Neural cell (in vitro differentiated cells): ENCODE measurements around the gene MCM3AP.

Experiments used
- CTCF ChIP-seq: fragments of 450-650 bp; IDR thresholded peaks from 2 replicates; pipeline ENCODE4 v1.5.1; 2014; ENCODE audit warnings: antibody characterized with exemption, mild to moderate bottlenecking, moderate library complexity; ENCODE audit not compliant: poor library complexity, severe bottlenecking
- EP300 ChIP-seq: fragments of 450-650 bp; conservative IDR thresholded peaks from 2 replicates; pipeline ENCODE4 v1.6.1; 2014; ENCODE audit warnings: antibody characterized with exemption, mild to moderate bottlenecking, moderate library complexity; ENCODE audit not compliant: poor library complexity, severe bottlenecking
- EZH2 ChIP-seq: fragments of 200-600, 300-800 bp; shearing (Covaris generic), sonication (generic); IDR thresholded peaks from 2 replicates; pipeline ENCODE4 v1.6.1; 2014; ENCODE audit warnings: antibody characterized with exemption, low read length, borderline replicate concordance, mild to moderate bottlenecking; ENCODE audit not compliant: insufficient read depth, poor library complexity, severe bottlenecking
- MXI1 ChIP-seq: fragments of 450-650 bp; conservative IDR thresholded peaks from 2 replicates; pipeline ENCODE4 v1.6.1; 2014; ENCODE audit warnings: antibody characterized with exemption, mild to moderate bottlenecking; ENCODE audit not compliant: poor library complexity, severe bottlenecking
- POLR2AphosphoS5 ChIP-seq: IDR thresholded peaks from 2 replicates; pipeline ENCODE4 v1.6.1; 2012
- RAD21 ChIP-seq: fragments of 450-650 bp; conservative IDR thresholded peaks from 2 replicates; pipeline ENCODE4 v1.6.1; 2014; ENCODE audit warnings: antibody characterized with exemption, mild to moderate bottlenecking, moderate library complexity
- REST ChIP-seq: IDR thresholded peaks from 2 replicates; pipeline ENCODE4 v1.6.1; 2012; ENCODE audit warnings: borderline replicate concordance
- SMC3 ChIP-seq: fragments of 450-650 bp; conservative IDR thresholded peaks from 2 replicates; pipeline ENCODE4 v1.6.1; 2014; ENCODE audit warnings: antibody characterized with exemption, mild to moderate bottlenecking, moderate library complexity; ENCODE audit not compliant: poor library complexity
- TAF1 ChIP-seq: IDR thresholded peaks from 2 replicates; pipeline ENCODE4 v1.6.1; 2012; ENCODE audit warnings: low read depth

DNA sequence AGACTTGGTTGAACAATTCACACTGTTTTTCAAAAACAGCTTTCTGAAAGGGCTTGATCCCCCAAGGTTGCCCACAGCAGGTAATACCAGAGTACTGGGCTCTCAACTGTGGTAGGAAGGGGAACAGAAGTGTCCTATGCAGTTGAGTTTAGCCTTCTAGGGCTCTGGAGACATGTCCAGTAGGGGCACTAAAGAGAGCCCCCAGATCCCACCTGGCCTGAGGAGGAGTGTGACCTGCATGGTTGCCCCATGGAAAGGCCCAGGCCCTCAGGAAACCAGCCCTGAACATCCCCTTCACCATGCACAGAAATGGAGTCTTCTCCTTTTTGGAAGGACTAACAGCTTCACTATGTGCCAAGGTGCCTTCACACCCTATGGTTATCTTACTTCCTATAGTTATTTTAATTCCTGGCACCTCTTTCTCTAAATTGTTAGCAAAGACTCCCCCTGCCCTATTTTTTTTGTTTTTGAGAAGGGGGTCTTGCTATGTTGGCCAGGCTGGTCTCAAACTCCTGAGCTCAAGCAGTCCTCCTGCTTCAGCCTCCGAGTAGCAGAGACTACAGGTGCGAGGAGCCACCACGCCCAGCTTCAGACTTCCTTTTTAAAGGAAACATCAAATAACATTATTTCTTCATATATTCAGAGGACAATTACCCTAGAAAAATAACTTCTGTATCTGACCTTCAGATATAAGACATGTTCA is 40.0 kb downstream of the MCM3AP start:
- TF ChIP-seq SMC3 (no peak), CTCF (no peak), EZH2 (no peak), TAF1 (no peak), REST (no peak), RAD21 (no peak), EP300 (no peak), POLR2AphosphoS5 (no peak), MXI1 (no peak)
